HL-60 (cell line): Measurements from ENCODE around the gene PIK3C3.

Source experiments
- GABPA ChIP-seq: IDR thresholded peaks from 2 replicates; pipeline ENCODE4 v1.6.1; 2012; ENCODE audit warnings: low read depth
- POLR2AphosphoS5 ChIP-seq: IDR thresholded peaks from 2 replicates; pipeline ENCODE4 v1.6.1; 2012; ENCODE audit warnings: low read depth
- TF ChIP-seq, protein P1 (sequence below): IDR thresholded peaks from one replicate; pipeline ENCODE4 v1.5.1; 2011; ENCODE audit warnings: low read length, control low read depth, inconsistent platforms; ENCODE audit not compliant: insufficient read depth
- TF ChIP-seq, protein P2 (sequence below): IDR thresholded peaks from 2 replicates; pipeline ENCODE4 v1.6.1; 2012; ENCODE audit warnings: low read depth; ENCODE audit not compliant: insufficient replicate concordance

DNA sequence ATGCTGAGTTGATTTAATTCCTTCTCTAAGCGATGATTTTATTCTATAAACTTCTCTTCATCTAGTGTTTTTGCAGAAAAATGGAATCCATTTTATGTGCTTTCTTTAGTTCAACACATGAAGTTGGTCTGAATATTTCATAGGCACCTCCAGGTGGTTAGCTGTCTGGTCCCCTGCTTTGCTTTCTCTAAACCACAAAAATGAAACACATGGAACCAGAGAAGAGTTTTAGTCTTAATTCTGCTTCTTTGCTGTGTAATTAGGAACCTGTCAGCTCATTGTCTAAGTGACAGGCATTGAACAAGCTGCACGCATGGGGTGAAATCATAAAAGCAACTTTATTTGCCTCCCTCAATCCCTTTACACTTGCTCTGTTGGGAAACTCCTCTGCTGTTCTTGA, 150.4 kb downstream of the PIK3C3 start:
- TF ChIP-seq, protein P1, sequence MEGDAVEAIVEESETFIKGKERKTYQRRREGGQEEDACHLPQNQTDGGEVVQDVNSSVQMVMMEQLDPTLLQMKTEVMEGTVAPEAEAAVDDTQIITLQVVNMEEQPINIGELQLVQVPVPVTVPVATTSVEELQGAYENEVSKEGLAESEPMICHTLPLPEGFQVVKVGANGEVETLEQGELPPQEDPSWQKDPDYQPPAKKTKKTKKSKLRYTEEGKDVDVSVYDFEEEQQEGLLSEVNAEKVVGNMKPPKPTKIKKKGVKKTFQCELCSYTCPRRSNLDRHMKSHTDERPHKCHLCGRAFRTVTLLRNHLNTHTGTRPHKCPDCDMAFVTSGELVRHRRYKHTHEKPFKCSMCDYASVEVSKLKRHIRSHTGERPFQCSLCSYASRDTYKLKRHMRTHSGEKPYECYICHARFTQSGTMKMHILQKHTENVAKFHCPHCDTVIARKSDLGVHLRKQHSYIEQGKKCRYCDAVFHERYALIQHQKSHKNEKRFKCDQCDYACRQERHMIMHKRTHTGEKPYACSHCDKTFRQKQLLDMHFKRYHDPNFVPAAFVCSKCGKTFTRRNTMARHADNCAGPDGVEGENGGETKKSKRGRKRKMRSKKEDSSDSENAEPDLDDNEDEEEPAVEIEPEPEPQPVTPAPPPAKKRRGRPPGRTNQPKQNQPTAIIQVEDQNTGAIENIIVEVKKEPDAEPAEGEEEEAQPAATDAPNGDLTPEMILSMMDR, result no peak
- TF ChIP-seq GABPA (no peak), POLR2AphosphoS5 (no peak)
- TF ChIP-seq, protein P2, sequence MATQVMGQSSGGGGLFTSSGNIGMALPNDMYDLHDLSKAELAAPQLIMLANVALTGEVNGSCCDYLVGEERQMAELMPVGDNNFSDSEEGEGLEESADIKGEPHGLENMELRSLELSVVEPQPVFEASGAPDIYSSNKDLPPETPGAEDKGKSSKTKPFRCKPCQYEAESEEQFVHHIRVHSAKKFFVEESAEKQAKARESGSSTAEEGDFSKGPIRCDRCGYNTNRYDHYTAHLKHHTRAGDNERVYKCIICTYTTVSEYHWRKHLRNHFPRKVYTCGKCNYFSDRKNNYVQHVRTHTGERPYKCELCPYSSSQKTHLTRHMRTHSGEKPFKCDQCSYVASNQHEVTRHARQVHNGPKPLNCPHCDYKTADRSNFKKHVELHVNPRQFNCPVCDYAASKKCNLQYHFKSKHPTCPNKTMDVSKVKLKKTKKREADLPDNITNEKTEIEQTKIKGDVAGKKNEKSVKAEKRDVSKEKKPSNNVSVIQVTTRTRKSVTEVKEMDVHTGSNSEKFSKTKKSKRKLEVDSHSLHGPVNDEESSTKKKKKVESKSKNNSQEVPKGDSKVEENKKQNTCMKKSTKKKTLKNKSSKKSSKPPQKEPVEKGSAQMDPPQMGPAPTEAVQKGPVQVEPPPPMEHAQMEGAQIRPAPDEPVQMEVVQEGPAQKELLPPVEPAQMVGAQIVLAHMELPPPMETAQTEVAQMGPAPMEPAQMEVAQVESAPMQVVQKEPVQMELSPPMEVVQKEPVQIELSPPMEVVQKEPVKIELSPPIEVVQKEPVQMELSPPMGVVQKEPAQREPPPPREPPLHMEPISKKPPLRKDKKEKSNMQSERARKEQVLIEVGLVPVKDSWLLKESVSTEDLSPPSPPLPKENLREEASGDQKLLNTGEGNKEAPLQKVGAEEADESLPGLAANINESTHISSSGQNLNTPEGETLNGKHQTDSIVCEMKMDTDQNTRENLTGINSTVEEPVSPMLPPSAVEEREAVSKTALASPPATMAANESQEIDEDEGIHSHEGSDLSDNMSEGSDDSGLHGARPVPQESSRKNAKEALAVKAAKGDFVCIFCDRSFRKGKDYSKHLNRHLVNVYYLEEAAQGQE, result no peak
